IgD-negative memory B cell (primary cell): Measurements from ENCODE around the gene FBXW11. TPM values are rescaled to one million over a fixed set of nuclear protein-coding genes. Genes with fewer than 3 reads are reported as not detected.

Experiments
- H3K27ac Mint-ChIP-seq, 3 donors: one replicate each; pipeline ENCODE4 v1.8.0; 2020 to 2022; ENCODE audit warnings: mild to moderate bottlenecking in 3 of 3, mixed read lengths in 3 of 3, moderate library complexity in 1 of 3
- H3K27me3 Mint-ChIP-seq: one replicate; pipeline ENCODE4 v1.8.0; 2021; ENCODE audit warnings: mixed read lengths
- H3K36me3 Mint-ChIP-seq: one replicate; pipeline ENCODE4 v1.8.0; 2020; ENCODE audit warnings: mild to moderate bottlenecking, mixed read lengths
- H3K4me1 Mint-ChIP-seq, 3 donors: one replicate each; pipeline ENCODE4 v1.8.0; 2020 to 2022; ENCODE audit warnings: mixed read lengths in 3 of 3, mild to moderate bottlenecking in 1 of 3
- H3K4me3 Mint-ChIP-seq, 4 donors: one replicate each; pipeline ENCODE4 v1.8.0; 2020 to 2022; ENCODE audit warnings: mild to moderate bottlenecking in 4 of 4, mixed read lengths in 4 of 4, moderate library complexity in 3 of 4
- H3K9me3 Mint-ChIP-seq, 3 donors: one replicate each; pipeline ENCODE4 v1.8.0; 2020 to 2021; ENCODE audit warnings: mixed read lengths in 3 of 3, mild to moderate bottlenecking in 1 of 3
- polyA plus RNA-seq: library from polyadenylated mRNA; unstranded; fragments of 300-500 nt; fragmentation: Illumina TruSeq; gene quantifications from one replicate; pipeline ENCODE4 v1.2.3, GENCODE V29; 2021

FBXW11 gene
- polyA plus RNA-seq, 1 donor from 2014 or later: 31.0 TPM

GRCh38 chr5:171966270-171966669 is 40.2 kb downstream of the FBXW11 start:
- Mint-ChIP-seq H3K9me3 (peaks cover 0 to 6% (median under 1%) of the 10 kb centered on the region in 3 donors), H3K4me3 (peak overlapping the region in 2 of 4 donors; percentile 34 to 73), H3K27me3 (no peaks in the 10 kb centered on the region), H3K4me1 (peaks cover 67 to 73% (median 71%) of the 10 kb centered on the region in 3 donors), H3K27ac (peak overlapping the region in 1 of 3 donors; percentile 1), H3K36me3 (peaks cover 17% of the 10 kb centered on the region)

- H3K4me1 Mint-ChIP-seq: peaks cover 67 to 73% (median 71%) of the 10 kb centered on the region in 3 donors
- H3K27me3 Mint-ChIP-seq: no peaks in the 10 kb centered on the region
- peak overlapping the region in 1 of 4 donors; percentile 34 for H3K4me3 Mint-ChIP-seq
- peaks cover 15% of the 10 kb centered on the region for H3K36me3 Mint-ChIP-seq
- H3K9me3 Mint-ChIP-seq: peaks cover 0 to 6% (median 0%) of the 10 kb centered on the region in 3 donors
- peak overlapping the region in 1 of 3 donors; percentile 1 for H3K27ac Mint-ChIP-seq
These were observed 40.7 kb downstream of the FBXW11 start for GRCh38 chr5:171965745-171966144.

GRCh38 chr5:171963416-171963815 is 43.0 kb downstream of the FBXW11 start:
- Mint-ChIP-seq H3K4me1 (peaks cover 63 to 66% (median 65%) of the 10 kb centered on the region in 3 donors), H3K27me3 (no peaks in the 10 kb centered on the region), H3K27ac (no peak overlapping the region), H3K36me3 (peaks cover 9% of the 10 kb centered on the region), H3K9me3 (no peaks in the 10 kb centered on the region), H3K4me3 (peak overlapping the region in 1 of 4 donors; percentile 65)

GRCh38 chr5:171961117-171961516 is 45.3 kb downstream of the FBXW11 start:
- Mint-ChIP-seq H3K36me3 (peaks cover 8% of the 10 kb centered on the region), H3K9me3 (no peaks in the 10 kb centered on the region), H3K27me3 (no peaks in the 10 kb centered on the region), H3K4me1 (peaks cover 66 to 72% (median 69%) of the 10 kb centered on the region in 3 donors), H3K27ac (no peak overlapping the region), H3K4me3 (peak overlapping the region in 2 of 4 donors; percentile 28 to 59)

- H3K9me3 Mint-ChIP-seq: no peaks in the 10 kb centered on the region
- peak overlapping the region in 1 of 3 donors; percentile 58 for H3K27ac Mint-ChIP-seq
- H3K4me1 Mint-ChIP-seq: peaks cover 62 to 71% (median 68%) of the 10 kb centered on the region in 3 donors
- peak overlapping the region in 2 of 4 donors; percentile 18 to 84 for H3K4me3 Mint-ChIP-seq
- H3K27me3 Mint-ChIP-seq: no peaks in the 10 kb centered on the region
- peaks cover 6% of the 10 kb centered on the region for H3K36me3 Mint-ChIP-seq
These were observed 48.7 kb downstream of the FBXW11 start for GRCh38 chr5:171957591-171958251.

GRCh38 chr5:171956887-171957495 is 49.4 kb downstream of the FBXW11 start:
- Mint-ChIP-seq H3K27ac (peak overlapping the region in 2 of 3 donors; percentile 47 to 58), H3K36me3 (peaks cover 4% of the 10 kb centered on the region), H3K4me1 (peaks cover 59 to 67% (median 61%) of the 10 kb centered on the region in 3 donors), H3K9me3 (no peaks in the 10 kb centered on the region), H3K4me3 (peak overlapping the region in 2 of 4 donors; percentile 70 to 73), H3K27me3 (no peaks in the 10 kb centered on the region)

GRCh38 chr5:171956314-171956713 is 50.1 kb downstream of the FBXW11 start:
- H3K4me1 Mint-ChIP-seq: peaks cover 55 to 66% (median 57%) of the 10 kb centered on the region in 3 donors
- peaks cover 4% of the 10 kb centered on the region for H3K36me3 Mint-ChIP-seq
- no peaks in the 10 kb centered on the region for H3K27me3 Mint-ChIP-seq
- peak overlapping the region in 1 of 3 donors; percentile 47 for H3K27ac Mint-ChIP-seq
- H3K9me3 Mint-ChIP-seq: no peaks in the 10 kb centered on the region
- peak overlapping the region in 2 of 4 donors; percentile 4 to 70 for H3K4me3 Mint-ChIP-seq

- Mint-ChIP-seq H3K4me1 (peaks cover 49 to 60% (median 52%) of the 10 kb centered on the region in 3 donors), H3K36me3 (peaks cover 4% of the 10 kb centered on the region), H3K27me3 (no peaks in the 10 kb centered on the region), H3K4me3 (peak overlapping the region in 3 of 4 donors; percentile 5 to 63 (median 54)), H3K9me3 (no peaks in the 10 kb centered on the region), H3K27ac (peak overlapping the region in 1 of 3 donors; percentile 53)
These were observed 50.7 kb downstream of the FBXW11 start for GRCh38 chr5:171955761-171956160.

GRCh38 chr5:171954721-171955120 is 51.7 kb downstream of the FBXW11 start:
- H3K9me3 Mint-ChIP-seq: no peaks in the 10 kb centered on the region
- H3K4me1 Mint-ChIP-seq: peaks cover 48 to 61% (median 51%) of the 10 kb centered on the region in 3 donors
- peaks cover 4% of the 10 kb centered on the region for H3K36me3 Mint-ChIP-seq
- H3K4me3 Mint-ChIP-seq: no peak overlapping the region
- no peaks in the 10 kb centered on the region for H3K27me3 Mint-ChIP-seq
- H3K27ac Mint-ChIP-seq: no peak overlapping the region

GRCh38 chr5:171953860-171954701 is 52.4 kb downstream of the FBXW11 start:
- H3K4me3 Mint-ChIP-seq: no peak overlapping the region
- no peaks in the 10 kb centered on the region for H3K9me3 Mint-ChIP-seq
- peaks cover 3% of the 10 kb centered on the region for H3K36me3 Mint-ChIP-seq
- H3K27me3 Mint-ChIP-seq: no peaks in the 10 kb centered on the region
- H3K4me1 Mint-ChIP-seq: peaks cover 53 to 63% (median 54%) of the 10 kb centered on the region in 3 donors
- peak overlapping the region in 1 of 3 donors; percentile 25 for H3K27ac Mint-ChIP-seq

GRCh38 chr5:171952021-171952420 is 54.4 kb downstream of the FBXW11 start:
- no peaks in the 10 kb centered on the region for H3K9me3 Mint-ChIP-seq
- peaks cover 44 to 52% (median 50%) of the 10 kb centered on the region in 3 donors for H3K4me1 Mint-ChIP-seq
- peaks cover 4% of the 10 kb centered on the region for H3K36me3 Mint-ChIP-seq
- no peaks in the 10 kb centered on the region for H3K27me3 Mint-ChIP-seq
- H3K4me3 Mint-ChIP-seq: peak overlapping the region in 1 of 4 donors; percentile 55
- H3K27ac Mint-ChIP-seq: no peak overlapping the region

GRCh38 chr5:171951218-171951617 is 55.2 kb downstream of the FBXW11 start:
- Mint-ChIP-seq H3K36me3 (peaks cover 5% of the 10 kb centered on the region), H3K4me1 (peaks cover 40 to 48% (median 47%) of the 10 kb centered on the region in 3 donors), H3K4me3 (no peak overlapping the region), H3K27me3 (no peaks in the 10 kb centered on the region), H3K9me3 (no peaks in the 10 kb centered on the region), H3K27ac (peak overlapping the region in 1 of 3 donors; percentile 78)

GRCh38 chr5:171946000-171946781 is 60.2 kb downstream of the FBXW11 start:
- Mint-ChIP-seq H3K4me1 (peaks cover 39 to 51% (median 40%) of the 10 kb centered on the region in 3 donors), H3K9me3 (no peaks in the 10 kb centered on the region), H3K36me3 (peaks cover 12% of the 10 kb centered on the region), H3K27me3 (no peaks in the 10 kb centered on the region), H3K27ac (peak overlapping the region in 1 of 3 donors; percentile 50), H3K4me3 (no peak overlapping the region)

- Mint-ChIP-seq H3K27me3 (no peaks in the 10 kb centered on the region), H3K9me3 (no peaks in the 10 kb centered on the region), H3K4me3 (no peak overlapping the region), H3K4me1 (peaks cover 42 to 56% (median 44%) of the 10 kb centered on the region in 3 donors), H3K27ac (no peak overlapping the region), H3K36me3 (peaks cover 12% of the 10 kb centered on the region)
These were observed 61.0 kb downstream of the FBXW11 start for GRCh38 chr5:171945476-171945875.
